HAP-1 (cell line): Measurements from ENCODE around the gene HLCS.

Experiments used
- DNase-seq, 2 experiments: peaks; one replicate each; pipeline ENCODE4 v3.0.0-alpha.2; 2016 to 2020; ENCODE audit warnings: low spot score in 2 of 2
- H3K27me3 ChIP-seq: fragments of 250-450 bp; sonication (Bioruptor Pico); 2 replicates; pipeline ENCODE4 v1.5.1; 2020; ENCODE audit warnings: low read depth, mild to moderate bottlenecking, moderate library complexity
- H3K36me3 ChIP-seq: fragments of 250-450 bp; sonication (Bioruptor Pico); replicated peaks from 2 replicates; pipeline ENCODE4 v1.5.1; 2020; ENCODE audit warnings: mild to moderate bottlenecking
- H3K4me1 ChIP-seq: fragments of 250-450 bp; sonication (Bioruptor Pico); 2 replicates; pipeline ENCODE4 v1.5.1; 2020; ENCODE audit warnings: mild to moderate bottlenecking
- H3K4me3 ChIP-seq: fragments of 250-450 bp; sonication (Bioruptor Pico); 2 replicates; pipeline ENCODE4 v1.5.1; 2020; ENCODE audit warnings: mild to moderate bottlenecking, moderate library complexity
- H3K9me3 ChIP-seq: fragments of 250-450 bp; sonication (Bioruptor Pico); 2 replicates; pipeline ENCODE4 v1.5.1; 2020; ENCODE audit warnings: mild to moderate bottlenecking, moderate library complexity
- in situ Hi-C: fragments of 300-500 bp; cut with MboI; formaldehyde crosslinking; loops from 3 replicates; pipeline ENCODE4 v1.14.3; 2020; ENCODE audit warnings: low sequenced_read_pairs, inconsistent platforms, mixed read lengths

HLCS gene

DNA sequence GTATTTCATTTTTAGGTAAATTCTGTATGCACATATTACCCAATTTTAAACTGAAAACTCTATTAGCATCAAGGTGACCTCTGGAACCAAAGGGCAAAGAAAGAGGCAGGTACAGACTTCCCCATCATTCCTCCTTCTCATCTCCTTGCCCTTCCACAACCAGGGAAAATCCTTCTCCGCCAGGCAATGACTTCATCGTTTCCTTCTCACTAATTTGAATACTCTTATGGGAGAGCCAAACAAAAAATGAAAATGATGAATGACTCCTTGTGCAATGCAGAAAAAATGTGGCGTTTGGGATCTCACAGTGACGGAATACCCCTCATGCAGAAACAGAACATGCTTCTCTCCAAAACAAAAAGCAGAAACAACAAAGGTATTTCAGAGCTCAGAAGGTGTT lies 83.7 kb downstream of the HLCS start:
- no peaks in the 10 kb centered on the region for H3K36me3 ChIP-seq
- H3K9me3 ChIP-seq, result no peaks in the 10 kb centered on the region
- DNase-seq, result no peak
- in situ Hi-C loops, result no loop called here
- no peaks in the 10 kb centered on the region for H3K4me1 ChIP-seq
- no peak overlapping the region for H3K4me3 ChIP-seq
- H3K27me3 ChIP-seq, result no peaks in the 10 kb centered on the region

DNA sequence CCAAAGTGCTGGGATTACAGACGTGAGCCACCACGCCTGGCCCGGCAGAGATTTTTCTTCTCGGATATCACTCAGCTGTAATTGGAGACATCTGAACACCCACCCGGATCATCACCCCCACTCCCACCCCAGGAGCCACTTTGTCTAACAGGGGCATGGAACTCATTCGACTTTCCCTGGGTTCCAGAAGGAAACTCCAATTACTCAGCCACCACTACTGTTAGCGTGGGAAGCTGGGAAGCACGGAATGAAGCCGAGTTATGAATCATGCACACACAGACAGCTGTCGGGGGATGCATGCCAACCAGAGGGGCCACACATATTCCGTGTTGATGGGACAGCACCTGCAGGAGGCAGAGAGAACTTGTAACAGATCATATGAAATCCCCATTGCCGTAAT lies 85.2 kb downstream of the HLCS start:
- no peaks in the 10 kb centered on the region for H3K4me1 ChIP-seq
- DNase-seq, result no peak
- no peak overlapping the region for H3K4me3 ChIP-seq
- in situ Hi-C loops, result no loop called here
- no peaks in the 10 kb centered on the region for H3K36me3 ChIP-seq
- no peaks in the 10 kb centered on the region for H3K27me3 ChIP-seq
- H3K9me3 ChIP-seq, result no peaks in the 10 kb centered on the region

DNA sequence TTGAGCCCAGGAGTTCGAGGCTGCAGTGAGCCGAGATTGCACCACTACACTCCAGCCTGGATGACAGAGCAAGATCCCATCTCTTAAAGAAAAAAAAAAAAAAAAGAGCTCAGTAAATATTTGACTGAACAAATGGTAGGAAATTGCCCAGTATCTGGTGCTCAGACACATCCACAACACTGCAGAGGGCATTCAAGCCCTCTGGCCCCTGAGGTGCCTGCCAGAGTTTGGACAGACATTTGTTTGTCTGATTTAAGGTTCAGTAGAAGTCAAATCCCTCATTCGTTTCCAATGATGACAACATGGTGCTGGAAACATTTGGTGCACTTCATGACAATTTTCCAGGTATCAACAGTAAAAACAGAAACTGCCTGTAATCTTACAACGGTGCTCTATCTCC lies 86.6 kb downstream of the HLCS start:
- H3K4me1 ChIP-seq, result no peaks in the 10 kb centered on the region
- no peaks in the 10 kb centered on the region for H3K27me3 ChIP-seq
- no peak overlapping the region for H3K4me3 ChIP-seq
- in situ Hi-C loops, result no loop called here
- no peaks in the 10 kb centered on the region for H3K9me3 ChIP-seq
- no peaks in the 10 kb centered on the region for H3K36me3 ChIP-seq
- DNase-seq, result no peak

DNA sequence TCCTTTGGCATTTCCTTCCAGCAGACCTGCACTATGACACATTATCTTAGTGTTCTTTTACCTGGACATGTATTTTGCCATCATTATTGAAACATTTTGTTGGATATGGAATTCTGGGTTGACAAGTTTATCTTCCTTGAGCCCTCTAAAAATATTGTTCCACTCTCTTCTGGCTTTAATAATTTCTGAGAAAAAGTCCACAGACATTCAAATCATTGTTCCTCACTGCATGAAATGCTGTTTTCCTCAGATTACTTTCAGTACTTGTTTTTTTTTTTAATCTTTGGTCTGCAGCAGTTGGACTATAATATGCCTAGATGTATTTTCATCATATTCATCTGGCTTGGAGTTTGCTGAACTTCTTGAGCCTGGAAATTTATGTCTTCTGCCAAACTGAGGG lies 88.7 kb downstream of the HLCS start:
- H3K4me3 ChIP-seq, result no peak overlapping the region
- in situ Hi-C loops, result no loop called here
- no peaks in the 10 kb centered on the region for H3K4me1 ChIP-seq
- no peaks in the 10 kb centered on the region for H3K27me3 ChIP-seq
- no peak for DNase-seq
- H3K9me3 ChIP-seq, result no peaks in the 10 kb centered on the region
- H3K36me3 ChIP-seq, result no peaks in the 10 kb centered on the region

DNA sequence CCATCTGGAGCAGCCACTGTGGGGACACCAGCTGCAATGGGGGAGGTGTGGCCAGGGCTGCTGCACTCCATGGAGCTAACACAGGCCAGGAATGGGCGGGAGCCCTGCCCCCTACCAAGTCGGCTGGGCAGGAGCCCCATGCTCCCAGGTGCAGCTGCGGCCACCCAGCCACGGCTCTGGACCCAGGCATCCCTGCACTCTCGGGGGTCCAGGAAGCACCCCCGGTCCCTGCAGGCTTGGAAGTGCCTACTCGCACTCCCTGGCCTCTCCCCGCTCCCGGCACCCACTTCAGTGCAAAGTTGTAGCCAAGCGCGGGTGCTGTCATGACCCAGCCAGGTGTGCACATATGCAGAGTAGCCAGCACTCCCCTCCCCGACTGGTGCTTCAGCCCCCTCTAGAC lies 91.8 kb downstream of the HLCS start:
- Histone ChIP-seq H3K4me1 (no peaks in the 10 kb centered on the region), H3K4me3 (no peak overlapping the region), H3K36me3 (no peaks in the 10 kb centered on the region), H3K9me3 (no peaks in the 10 kb centered on the region), H3K27me3 (no peaks in the 10 kb centered on the region)
- in situ Hi-C loops, result no loop called here
- DNase-seq, result no peak

DNA sequence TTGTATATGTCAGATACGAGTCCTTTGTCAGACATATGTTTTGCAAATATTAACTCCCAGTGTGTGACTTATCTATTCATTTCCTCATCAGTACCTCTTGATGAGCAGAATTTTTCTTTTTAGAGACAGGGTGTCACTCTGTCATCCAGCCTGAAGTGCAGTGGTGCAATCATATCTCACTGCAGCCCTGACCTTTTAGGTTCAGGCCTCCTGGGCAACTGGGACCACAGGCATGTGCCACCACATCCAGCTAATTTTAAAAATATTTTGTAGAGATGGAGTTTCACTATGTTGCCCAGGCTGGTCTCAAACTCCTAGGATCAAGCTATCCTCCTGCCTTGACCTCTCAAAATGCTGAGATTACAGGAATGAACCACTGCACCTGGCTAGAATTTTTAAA lies 93.0 kb downstream of the HLCS start:
- Histone ChIP-seq H3K4me1 (no peaks in the 10 kb centered on the region), H3K36me3 (no peaks in the 10 kb centered on the region), H3K27me3 (no peaks in the 10 kb centered on the region), H3K4me3 (no peak overlapping the region), H3K9me3 (no peaks in the 10 kb centered on the region)
- in situ Hi-C loops, result no loop called here
- no peak for DNase-seq

DNA sequence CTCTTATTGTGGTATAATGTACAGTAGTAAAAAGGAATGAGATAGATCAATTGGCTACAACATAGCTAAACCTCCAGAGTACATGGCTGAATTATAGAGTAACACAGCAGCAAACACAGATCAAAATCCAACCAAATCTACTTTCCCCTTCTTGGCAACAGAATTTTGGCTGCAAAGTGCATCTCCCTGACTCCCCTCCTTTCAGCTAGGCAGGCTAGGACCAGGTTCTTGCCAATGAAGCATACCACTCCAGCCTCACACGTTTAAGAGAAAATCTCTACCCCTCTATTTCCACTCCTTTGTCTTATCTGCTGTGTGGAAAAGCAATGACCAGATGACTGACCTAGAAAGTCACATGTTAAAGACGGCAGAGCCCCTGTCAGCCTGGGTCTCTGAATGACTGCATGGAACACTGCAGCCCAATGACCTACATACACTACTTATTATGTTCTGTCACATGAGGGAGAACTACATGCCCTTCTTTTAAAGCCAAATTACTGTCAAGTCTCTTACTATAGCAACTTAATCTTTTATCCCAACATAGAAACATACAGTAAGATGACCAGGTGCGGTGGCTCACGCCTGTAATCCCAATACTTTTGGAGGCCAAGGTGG lies 99.1 kb downstream of the HLCS start:
- no peak for DNase-seq
- in situ Hi-C loops, result no loop called here
- Histone ChIP-seq H3K4me3 (no peak overlapping the region), H3K4me1 (peaks cover 3% of the 10 kb centered on the region; the same call in 1 of the 2 replicates), H3K9me3 (no peaks in the 10 kb centered on the region), H3K27me3 (no peaks in the 10 kb centered on the region), H3K36me3 (no peaks in the 10 kb centered on the region)

DNA sequence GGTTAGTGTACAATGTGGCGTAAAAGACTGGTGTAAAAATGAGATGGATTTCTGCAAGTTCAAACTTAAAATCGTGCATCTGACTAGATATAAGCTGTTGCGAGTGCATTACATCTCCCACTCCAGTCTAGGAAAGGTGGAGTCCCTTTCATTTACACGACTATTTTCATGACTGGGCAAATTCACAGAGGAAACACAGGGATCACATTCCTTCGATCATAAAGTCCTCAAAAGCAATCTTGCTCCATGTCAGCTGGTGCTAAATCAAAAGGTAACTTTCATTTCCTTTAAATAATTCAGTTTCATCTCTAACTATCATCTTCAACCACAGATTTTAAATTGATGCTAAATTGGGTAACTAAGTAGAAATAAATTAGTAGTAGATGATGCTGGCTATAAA lies 100.0 kb downstream of the HLCS start:
- DNase-seq, result no peak
- no peaks in the 10 kb centered on the region for H3K27me3 ChIP-seq
- no peaks in the 10 kb centered on the region for H3K36me3 ChIP-seq
- in situ Hi-C loops, result no loop called here
- no peaks in the 10 kb centered on the region for H3K9me3 ChIP-seq
- H3K4me3 ChIP-seq, result no peak overlapping the region
- peaks cover 3% of the 10 kb centered on the region; the same call in 1 of the 2 replicates for H3K4me1 ChIP-seq

DNA sequence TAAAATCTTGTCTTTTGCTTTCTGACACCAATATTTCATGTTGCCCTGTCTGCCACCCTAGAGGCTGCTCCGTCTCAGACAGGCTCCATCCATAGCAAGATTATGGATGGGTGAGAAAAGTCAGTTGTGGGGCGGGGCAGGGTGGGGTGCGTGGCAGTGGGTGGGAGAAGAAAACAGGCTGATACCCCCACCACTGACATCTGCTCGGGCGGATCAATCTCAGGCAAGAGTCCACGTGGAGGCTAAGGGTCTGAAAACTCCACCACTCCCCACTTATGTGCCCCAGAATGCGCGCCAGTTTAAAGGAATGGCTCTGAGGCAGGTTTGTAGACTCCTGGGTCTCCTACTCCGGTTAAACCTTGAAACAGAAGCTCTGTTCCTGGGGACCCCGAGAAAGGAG lies 101.5 kb downstream of the HLCS start:
- Histone ChIP-seq H3K4me3 (no peak overlapping the region), H3K4me1 (peaks cover 3% of the 10 kb centered on the region), H3K27me3 (no peaks in the 10 kb centered on the region), H3K9me3 (no peaks in the 10 kb centered on the region), H3K36me3 (no peaks in the 10 kb centered on the region)
- no peak for DNase-seq
- in situ Hi-C loops, result no loop called here

DNA sequence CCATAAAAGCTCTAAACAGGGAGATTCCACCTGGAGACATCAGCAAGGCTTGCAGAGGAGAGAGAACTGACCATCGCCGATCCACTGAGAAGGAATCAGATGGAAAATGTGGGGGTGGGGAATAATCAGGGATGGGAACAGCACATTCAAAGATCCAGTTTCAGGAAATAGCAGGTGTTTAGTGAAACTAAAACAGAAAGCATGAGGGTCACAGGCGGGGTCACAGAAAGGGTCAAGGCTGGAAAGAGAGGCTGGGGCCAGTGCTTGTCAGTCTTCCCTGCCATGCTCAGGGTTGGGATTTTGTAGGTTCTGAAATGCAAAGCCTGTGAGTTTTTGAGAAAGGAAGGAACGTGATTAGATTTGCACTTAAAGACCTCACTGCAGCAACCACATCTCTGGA lies 103.2 kb downstream of the HLCS start:
- H3K36me3 ChIP-seq, result no peaks in the 10 kb centered on the region
- DNase-seq, result no peak
- H3K4me3 ChIP-seq, result no peak overlapping the region
- no peaks in the 10 kb centered on the region for H3K27me3 ChIP-seq
- in situ Hi-C loops, result no loop called here
- peaks cover 3% of the 10 kb centered on the region for H3K4me1 ChIP-seq
- H3K9me3 ChIP-seq, result no peaks in the 10 kb centered on the region

DNA sequence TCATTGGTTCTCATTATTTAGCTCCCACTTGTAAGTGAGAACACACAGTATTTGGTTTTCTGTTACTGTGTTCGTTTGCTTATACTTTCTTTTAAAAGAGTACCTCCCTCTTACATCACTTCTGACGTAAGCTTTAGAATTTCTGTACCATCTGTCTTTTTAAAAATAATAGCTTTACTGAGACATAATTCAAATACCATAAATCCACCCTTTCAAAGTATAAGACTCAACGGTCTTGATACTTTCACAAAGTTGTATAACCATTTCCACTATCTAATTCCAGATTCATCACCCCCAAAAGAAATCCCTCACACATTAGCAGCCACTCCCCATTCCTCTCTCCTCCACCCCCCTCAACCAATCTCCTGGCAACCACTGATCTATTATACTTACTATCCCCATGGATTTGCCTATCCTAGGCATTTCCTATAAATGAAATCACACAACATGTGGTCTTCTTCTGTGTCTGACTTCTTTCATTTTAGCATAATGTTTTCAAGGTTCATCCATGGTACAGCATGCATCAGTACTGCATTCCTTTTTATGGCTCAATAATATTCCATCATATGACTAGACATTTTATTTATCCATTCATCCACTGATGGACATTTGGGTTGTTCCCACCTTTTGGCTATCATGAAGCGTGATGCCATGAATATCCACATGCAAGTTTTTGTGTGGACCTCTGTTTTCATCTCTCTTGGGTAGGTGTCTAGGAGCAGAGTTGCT lies 104.7 kb downstream of the HLCS start:
- in situ Hi-C loops, result no loop called here
- DNase-seq, result no peak
- peaks cover 3% of the 10 kb centered on the region for H3K4me1 ChIP-seq

DNA sequence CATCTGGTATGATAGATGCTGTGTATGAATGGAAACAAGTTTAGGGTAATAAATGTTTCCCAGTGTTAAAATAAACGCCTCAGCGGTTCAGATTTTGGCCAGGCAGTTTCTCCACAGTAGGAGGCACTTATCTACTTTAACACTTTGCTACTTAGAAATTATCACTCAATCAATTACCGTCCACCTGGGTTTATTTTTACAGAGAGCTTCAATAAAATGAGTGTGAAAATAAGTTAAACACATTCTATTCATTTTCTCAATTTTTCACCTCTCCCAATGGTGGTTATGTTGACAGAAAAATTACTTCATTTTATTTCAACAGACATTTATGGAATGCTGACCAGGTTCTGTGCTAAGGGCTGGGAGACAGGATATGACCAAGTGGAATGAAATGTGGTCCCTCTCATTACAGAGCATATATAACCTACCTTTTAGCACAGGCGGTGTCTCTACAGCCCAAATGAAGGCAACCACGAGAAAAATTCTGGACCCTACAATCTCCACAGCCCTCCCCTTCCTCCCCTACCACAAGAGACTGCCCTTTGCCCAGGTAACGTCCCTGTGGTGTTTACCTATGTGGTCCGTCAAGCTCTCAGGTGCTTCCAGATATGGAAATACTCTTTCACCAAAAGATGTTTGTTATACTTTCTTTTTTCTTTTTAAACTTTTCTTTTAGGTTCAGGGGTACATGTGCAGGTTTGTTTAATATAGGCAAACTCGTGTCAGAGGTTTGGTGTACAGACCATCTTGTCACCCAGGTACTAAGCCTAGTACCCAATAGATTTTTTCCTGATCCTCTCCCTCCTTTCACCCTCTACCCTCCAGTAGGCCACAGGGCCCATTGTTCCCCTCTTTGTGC lies 105.5 kb downstream of the HLCS start:
- no peak overlapping the region for H3K4me3 ChIP-seq
- no peak for DNase-seq
- no peaks in the 10 kb centered on the region for H3K27me3 ChIP-seq
- peaks cover 3% of the 10 kb centered on the region for H3K4me1 ChIP-seq
- in situ Hi-C loops, result no loop called here
- no peaks in the 10 kb centered on the region for H3K9me3 ChIP-seq
- no peaks in the 10 kb centered on the region for H3K36me3 ChIP-seq

More for the DNA sequence above, 104.7 kb downstream of the HLCS start:
- no peaks in the 10 kb centered on the region for H3K9me3 ChIP-seq
- no peaks in the 10 kb centered on the region for H3K36me3 ChIP-seq
- no peaks in the 10 kb centered on the region for H3K27me3 ChIP-seq
- H3K4me3 ChIP-seq, result no peak overlapping the region

DNA sequence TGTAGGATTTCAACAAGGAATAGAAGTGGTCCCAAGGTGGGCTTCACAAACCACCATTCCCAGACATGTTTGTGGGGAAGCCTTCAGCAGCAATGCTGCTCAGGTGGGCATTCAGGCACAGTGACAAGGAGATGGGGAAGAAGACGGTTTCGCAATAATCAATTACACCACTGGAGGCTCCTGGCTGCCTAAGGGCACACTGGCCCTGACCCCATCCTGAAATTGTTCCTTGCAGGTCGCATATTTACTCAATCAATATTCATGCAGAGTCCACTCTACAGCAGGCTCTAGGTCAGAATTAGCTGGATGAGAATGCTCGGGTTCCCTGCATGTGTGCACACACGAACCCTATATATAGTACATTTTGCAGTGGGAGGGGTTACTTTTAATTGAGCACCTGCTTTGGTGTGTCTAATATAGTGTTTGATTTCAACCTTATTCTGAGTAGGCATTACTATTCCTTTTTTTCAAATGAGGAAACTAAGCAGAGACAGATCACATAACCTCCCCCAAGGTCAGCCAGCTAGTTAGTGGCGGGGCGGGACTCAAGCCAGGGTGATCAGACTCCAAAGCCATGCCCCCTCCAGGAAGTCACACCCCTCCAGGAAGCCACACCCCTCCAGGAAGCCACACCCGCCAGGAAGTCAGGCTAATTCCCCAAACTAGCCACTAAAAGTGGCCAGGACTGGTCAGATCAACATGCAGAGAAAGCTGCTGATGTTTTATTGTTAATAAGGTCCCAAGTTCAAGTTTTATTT lies 106.5 kb downstream of the HLCS start:
- H3K4me1 ChIP-seq, result peaks cover 3% of the 10 kb centered on the region
- in situ Hi-C loops, result no loop called here
- H3K27me3 ChIP-seq, result no peaks in the 10 kb centered on the region
- no peaks in the 10 kb centered on the region for H3K36me3 ChIP-seq
- DNase-seq, result peak; percentile 70 to 88
- H3K4me3 ChIP-seq, result no peak overlapping the region
- no peaks in the 10 kb centered on the region for H3K9me3 ChIP-seq
